ENCODE results near the gene AFF1. TPM values are rescaled to one million over a fixed set of nuclear protein-coding genes. Genes with fewer than 3 reads are reported as not detected.

The AFF1 gene
- total and polyA plus RNA-seq, 2 of the 4 experiments (the other 2 are of a cell fraction), result 7.0 to 9.6 TPM

GRCh38 chr4:87086143-87086805, 151.5 kb downstream of the AFF1 start:
- H3K79me1 ChIP-seq (ENCODE audit: low read depth in 1 of 2, low read length in 2 of 2), result peaks cover 25 to 41% of the 10 kb centered on the region in 2 experiments
- WGBS, 2 experiments (ENCODE audit: extremely low coverage in 2 of 2, insufficient read length in 1 of 2), result 80% methylated on average over 1 of the region's 12 CpGs; no CpG with 5 or more reads in 1 of the 2 experiments
- no peaks in the 10 kb centered on the region for H3K27me3 ChIP-seq (ENCODE audit: control insufficient read depth, insufficient read depth, low read length)
- no peak overlapping the region for H4K91ac ChIP-seq (ENCODE audit: insufficient read depth, low read depth, low read length)
- intact Hi-C loops (cut with micrococcal nuclease), result no loop called here
- ChIA-PET CTCF (no interaction called here), POLR2A (ENCODE audit: unreplicated experiment) (no interaction called here)
- dilution Hi-C loops (cut with HindIII; ENCODE audit: low sequenced_read_pairs, unreplicated experiment), result no loop called here
- H4K20me1 ChIP-seq (ENCODE audit: insufficient read depth, low read length), result 0 out of 2 replicates have a peak, but pooled peaks cover 8% of the 10 kb centered on the region
- H2BK15ac ChIP-seq (ENCODE audit: low read depth, low read length), result no peak overlapping the region
- H3K14ac ChIP-seq (replicated peaks; ENCODE audit: low read depth, low read length), result 0 out of 2 replicates have a peak overlapping the region, but pooled peaks have one; percentile 19
- no peaks in the 10 kb centered on the region; the same call in 1 of the 2 replicates for H3K36me3 ChIP-seq (ENCODE audit: control insufficient read depth, insufficient read depth, low read length)
- H3K4me3 ChIP-seq (ENCODE audit: insufficient read depth, low read depth, low read length), result no peak overlapping the region
- peaks cover 13% of the 10 kb centered on the region for H3K9me1 ChIP-seq (ENCODE audit: insufficient read depth, low read length)
- H3K4me2 ChIP-seq (ENCODE audit: low read depth, low read length), result no peak overlapping the region
- no peaks in the 10 kb centered on the region for H3K9me3 ChIP-seq (ENCODE audit: control insufficient read depth, insufficient read depth, low read length)
- H3K27ac ChIP-seq (ENCODE audit: insufficient read depth, low read length), result no peak overlapping the region
- in situ Hi-C loops (cut with MboI; ENCODE audit: low sequenced_read_pairs), result no loop called here
- no TSS peak for BruUV-seq (replicated peaks)
- no peak overlapping the region; the same call in 1 of the 2 replicates for H3K4ac ChIP-seq (ENCODE audit: low read depth, low read length)
- H2AK5ac ChIP-seq (ENCODE audit: low read depth, low read length), result peak overlapping the region; percentile 20; the same call in 1 of the 2 replicates
- peak overlapping the region; percentile 7; the same call in 1 of the 2 replicates for H4K5ac ChIP-seq (ENCODE audit: low read depth, low read length)
- H2AK9ac ChIP-seq (replicated peaks; ENCODE audit: low read depth, low read length, poor library complexity), result no peak overlapping the region
- no peak overlapping the region for H2AFZ ChIP-seq (replicated peaks; ENCODE audit: low read length, poor library complexity)
- H2BK120ac ChIP-seq (ENCODE audit: low read depth, low read length), result no peak overlapping the region
- no peak for DNase-seq
- H3K4me1 ChIP-seq (ENCODE audit: control insufficient read depth, insufficient read depth, low read length), result peaks cover 8% of the 10 kb centered on the region
- no peak overlapping the region for H2BK20ac ChIP-seq (ENCODE audit: low read depth, low read length)
- H3K23ac ChIP-seq (ENCODE audit: low read depth, low read length), result no peak overlapping the region
- H3K56ac ChIP-seq (ENCODE audit: extremely low read depth, insufficient read depth, low read length), result no peak overlapping the region
- no peak for ATAC-seq (ENCODE audit: low read depth)
- H3K9ac ChIP-seq (ENCODE audit: low read depth, low read length), result no peak overlapping the region
- H3K18ac ChIP-seq (ENCODE audit: low read depth, low read length), result no peak overlapping the region; the same call in 1 of the 2 replicates
- no peak overlapping the region for H4K8ac ChIP-seq (ENCODE audit: low read depth in 2 of 2, low read length in 2 of 2)
- peak overlapping the region; percentile 67 for H2BK5ac ChIP-seq (ENCODE audit: low read depth, low read length, poor library complexity, severe bottlenecking)
- TF ChIP-seq CTCF (conservative IDR thresholded peaks at IDR 0.05; ENCODE audit: low read depth, low read length) (no peak), MXI1 (IDR thresholded peaks at IDR 0.05; ENCODE audit: borderline replicate concordance, low read depth, low read length) (no peak), CHD1 (IDR thresholded peaks at IDR 0.05; ENCODE audit: low read depth, low read length) (no peak), SMC3 (IDR thresholded peaks at IDR 0.05; ENCODE audit: low read depth, low read length) (no peak), BHLHE40 (IDR thresholded peaks at IDR 0.05; ENCODE audit: low read depth, low read length) (no peak), RAD21 (IDR thresholded peaks at IDR 0.05; ENCODE audit: low read length) (no peak), RCOR1 (IDR thresholded peaks at IDR 0.05; ENCODE audit: insufficient replicate concordance, low read length) (no peak), POLR2A (IDR thresholded peaks at IDR 0.05; ENCODE audit: low read depth, low read length) (no peak), CEBPB (IDR thresholded peaks at IDR 0.05; ENCODE audit: low read depth, low read length) (no peak), ELK1 (IDR thresholded peaks at IDR 0.05; ENCODE audit: borderline replicate concordance, low read depth, low read length) (no peak), MAZ (IDR thresholded peaks at IDR 0.05; ENCODE audit: borderline replicate concordance, low read depth, low read length) (no peak), MAFK (IDR thresholded peaks at IDR 0.05; ENCODE audit: low read depth, low read length) (no peak), RFX5 (IDR thresholded peaks at IDR 0.05; ENCODE audit: low read depth, low read length) (no peak), NFE2L2 (IDR thresholded peaks at IDR 0.05; ENCODE audit: low read depth, low read length) (no peak)
- TF ChIP-seq, protein P1, sequence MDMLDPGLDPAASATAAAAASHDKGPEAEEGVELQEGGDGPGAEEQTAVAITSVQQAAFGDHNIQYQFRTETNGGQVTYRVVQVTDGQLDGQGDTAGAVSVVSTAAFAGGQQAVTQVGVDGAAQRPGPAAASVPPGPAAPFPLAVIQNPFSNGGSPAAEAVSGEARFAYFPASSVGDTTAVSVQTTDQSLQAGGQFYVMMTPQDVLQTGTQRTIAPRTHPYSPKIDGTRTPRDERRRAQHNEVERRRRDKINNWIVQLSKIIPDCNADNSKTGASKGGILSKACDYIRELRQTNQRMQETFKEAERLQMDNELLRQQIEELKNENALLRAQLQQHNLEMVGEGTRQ (IDR thresholded peaks at IDR 0.05; ENCODE audit: low read depth, low read length), result no peak

Data from IMR-90 (cell line).